ENCODE results near the gene ARFGEF2.

The ARFGEF2 gene

GRCh38 chr20:48878534-48879248, 42.8 kb upstream of the ARFGEF2 start:
- H3K27ac ChIP-seq (ENCODE audit: low read length, poor library complexity, severe bottlenecking) = no peak overlapping the region
- peaks cover 0 to 7% of the 10 kb centered on the region in 2 experiments for H3K27me3 ChIP-seq (ENCODE audit: control insufficient read depth in 1 of 2, insufficient read depth in 1 of 2, low read length in 2 of 2)
- no peaks in the 10 kb centered on the region for H3K9me3 ChIP-seq (ENCODE audit: control insufficient read depth, low read length)
- no peak overlapping the region for H2BK5ac ChIP-seq (ENCODE audit: low read depth, low read length, poor library complexity, severe bottlenecking)
- no peak overlapping the region for H2BK15ac ChIP-seq (ENCODE audit: low read depth, poor library complexity, severe bottlenecking)
- H3K23ac ChIP-seq (ENCODE audit: low read length in 2 of 2) = no peak overlapping the region
- H3K4me2 ChIP-seq (ENCODE audit: low read length, poor library complexity, severe bottlenecking) = no peak overlapping the region
- H2AFZ ChIP-seq (ENCODE audit: low read depth, low read length) = no peak overlapping the region
- H3K4me3 ChIP-seq (ENCODE audit: insufficient read depth in 1 of 2, low read depth in 1 of 2, low read length in 2 of 2) = no peak overlapping the region
- H3K9ac ChIP-seq (ENCODE audit: low read length) = no peak overlapping the region
- no peak overlapping the region for H4K8ac ChIP-seq (ENCODE audit: low read length)
- no peak for DNase-seq
- no peaks in the 10 kb centered on the region for H3K79me1 ChIP-seq (replicated peaks; ENCODE audit: low read length, poor library complexity, severe bottlenecking)
- no peak overlapping the region for H3K14ac ChIP-seq (ENCODE audit: low read length in 2 of 2)
- no peak overlapping the region for H2BK12ac ChIP-seq (ENCODE audit: low read length in 2 of 2)
- H3K4me1 ChIP-seq (ENCODE audit: control insufficient read depth, insufficient read depth, low read depth, low read length) = peaks cover 5% of the 10 kb centered on the region
- no peak overlapping the region for H4K91ac ChIP-seq (ENCODE audit: low read length)
- no peak overlapping the region for H3K4ac ChIP-seq (ENCODE audit: low read depth in 1 of 2, low read length in 2 of 2)
- no peaks in the 10 kb centered on the region for H3K36me3 ChIP-seq (ENCODE audit: control insufficient read depth in 1 of 2, insufficient read depth in 2 of 2, low read depth in 1 of 2, low read length in 2 of 2)
- no peak overlapping the region for H2AK5ac ChIP-seq (ENCODE audit: low read length, severe bottlenecking)
- 93% methylated on average over 9 of the region's 10 CpGs for WGBS
- no peak overlapping the region for H2BK120ac ChIP-seq (ENCODE audit: low read depth, low read length)
- H3K18ac ChIP-seq (ENCODE audit: low read depth in 1 of 2, low read length in 2 of 2) = no peak overlapping the region

- Histone ChIP-seq H2AK5ac (ENCODE audit: low read length, severe bottlenecking) (no peak overlapping the region), H3K27me3 (ENCODE audit: control insufficient read depth in 1 of 2, insufficient read depth in 1 of 2, low read length in 2 of 2) (peaks cover 0 to 7% of the 10 kb centered on the region in 2 experiments), H3K4ac (ENCODE audit: low read depth in 1 of 2, low read length in 2 of 2) (no peak overlapping the region), H2BK15ac (ENCODE audit: low read depth, poor library complexity, severe bottlenecking) (no peak overlapping the region), H3K36me3 (ENCODE audit: control insufficient read depth in 1 of 2, insufficient read depth in 2 of 2, low read depth in 1 of 2, low read length in 2 of 2) (no peaks in the 10 kb centered on the region), H3K18ac (ENCODE audit: low read depth in 1 of 2, low read length in 2 of 2) (no peak overlapping the region), H2AFZ (ENCODE audit: low read depth, low read length) (no peak overlapping the region), H3K4me1 (ENCODE audit: control insufficient read depth, insufficient read depth, low read depth, low read length) (peaks cover 5% of the 10 kb centered on the region), H4K8ac (ENCODE audit: low read length) (no peak overlapping the region), H3K4me3 (ENCODE audit: insufficient read depth in 1 of 2, low read depth in 1 of 2, low read length in 2 of 2) (no peak overlapping the region), H2BK12ac (ENCODE audit: low read length in 2 of 2) (no peak overlapping the region), H3K23ac (ENCODE audit: low read length in 2 of 2) (no peak overlapping the region), H3K14ac (ENCODE audit: low read length in 2 of 2) (no peak overlapping the region), H3K9ac (ENCODE audit: low read length) (no peak overlapping the region), H3K79me1 (replicated peaks; ENCODE audit: low read length, poor library complexity, severe bottlenecking) (no peaks in the 10 kb centered on the region), H2BK120ac (ENCODE audit: low read depth, low read length) (no peak overlapping the region), H3K9me3 (ENCODE audit: control insufficient read depth, low read length) (no peaks in the 10 kb centered on the region), H2BK5ac (ENCODE audit: low read depth, low read length, poor library complexity, severe bottlenecking) (no peak overlapping the region), H3K4me2 (ENCODE audit: low read length, poor library complexity, severe bottlenecking) (no peak overlapping the region), H3K27ac (ENCODE audit: low read length, poor library complexity, severe bottlenecking) (no peak overlapping the region), H4K91ac (ENCODE audit: low read length) (no peak overlapping the region)
- 91% methylated on average over 1 of the region's 1 CpG for WGBS
- no peak for DNase-seq
These were observed 41.8 kb upstream of the ARFGEF2 start for GRCh38 chr20:48879612-48880245.

- Histone ChIP-seq H3K4me1 (ENCODE audit: control insufficient read depth, insufficient read depth, low read depth, low read length) (peaks cover 5% of the 10 kb centered on the region), H2AK5ac (ENCODE audit: low read length, severe bottlenecking) (no peak overlapping the region), H4K8ac (ENCODE audit: low read length) (no peak overlapping the region), H4K91ac (ENCODE audit: low read length) (no peak overlapping the region), H2BK15ac (ENCODE audit: low read depth, poor library complexity, severe bottlenecking) (no peak overlapping the region), H3K27ac (ENCODE audit: low read length, poor library complexity, severe bottlenecking) (no peak overlapping the region), H3K79me1 (replicated peaks; ENCODE audit: low read length, poor library complexity, severe bottlenecking) (no peaks in the 10 kb centered on the region), H3K9me3 (ENCODE audit: control insufficient read depth, low read length) (no peaks in the 10 kb centered on the region), H2AFZ (ENCODE audit: low read depth, low read length) (no peak overlapping the region), H2BK5ac (ENCODE audit: low read depth, low read length, poor library complexity, severe bottlenecking) (no peak overlapping the region), H3K14ac (ENCODE audit: low read length in 2 of 2) (no peak overlapping the region), H3K4ac (ENCODE audit: low read depth in 1 of 2, low read length in 2 of 2) (no peak overlapping the region), H3K4me3 (ENCODE audit: insufficient read depth in 1 of 2, low read depth in 1 of 2, low read length in 2 of 2) (no peak overlapping the region), H3K4me2 (ENCODE audit: low read length, poor library complexity, severe bottlenecking) (no peak overlapping the region), H3K23ac (ENCODE audit: low read length in 2 of 2) (no peak overlapping the region), H2BK120ac (ENCODE audit: low read depth, low read length) (no peak overlapping the region), H3K27me3 (ENCODE audit: control insufficient read depth in 1 of 2, insufficient read depth in 1 of 2, low read length in 2 of 2) (peaks cover 0 to 5% of the 10 kb centered on the region in 2 experiments), H3K9ac (ENCODE audit: low read length) (no peak overlapping the region), H3K18ac (ENCODE audit: low read depth in 1 of 2, low read length in 2 of 2) (no peak overlapping the region), H2BK12ac (ENCODE audit: low read length in 2 of 2) (no peak overlapping the region), H3K36me3 (ENCODE audit: control insufficient read depth in 1 of 2, insufficient read depth in 2 of 2, low read depth in 1 of 2, low read length in 2 of 2) (no peaks in the 10 kb centered on the region)
- DNase-seq = no peak
- WGBS = 88% methylated on average over 3 of the region's 3 CpGs
These were observed 41.2 kb upstream of the ARFGEF2 start for GRCh38 chr20:48880331-48880730.

GRCh38 chr20:48880981-48881657, 40.4 kb upstream of the ARFGEF2 start:
- Histone ChIP-seq H3K4ac (ENCODE audit: low read depth in 1 of 2, low read length in 2 of 2) (no peak overlapping the region), H3K9ac (ENCODE audit: low read length) (no peak overlapping the region), H3K4me1 (ENCODE audit: control insufficient read depth, insufficient read depth, low read depth, low read length) (peaks cover under 1% of the 10 kb centered on the region), H2AK5ac (ENCODE audit: low read length, severe bottlenecking) (no peak overlapping the region), H4K8ac (ENCODE audit: low read length) (no peak overlapping the region), H3K36me3 (ENCODE audit: control insufficient read depth in 1 of 2, insufficient read depth in 2 of 2, low read depth in 1 of 2, low read length in 2 of 2) (no peaks in the 10 kb centered on the region), H2BK5ac (ENCODE audit: low read depth, low read length, poor library complexity, severe bottlenecking) (no peak overlapping the region), H3K9me3 (ENCODE audit: control insufficient read depth, low read length) (no peaks in the 10 kb centered on the region), H3K23ac (ENCODE audit: low read length in 2 of 2) (no peak overlapping the region), H3K27ac (ENCODE audit: low read length, poor library complexity, severe bottlenecking) (no peak overlapping the region), H2BK12ac (ENCODE audit: low read length in 2 of 2) (no peak overlapping the region), H4K91ac (ENCODE audit: low read length) (no peak overlapping the region), H2AFZ (ENCODE audit: low read depth, low read length) (no peak overlapping the region), H2BK15ac (ENCODE audit: low read depth, poor library complexity, severe bottlenecking) (no peak overlapping the region), H3K79me1 (replicated peaks; ENCODE audit: low read length, poor library complexity, severe bottlenecking) (no peaks in the 10 kb centered on the region), H3K27me3 (ENCODE audit: control insufficient read depth in 1 of 2, insufficient read depth in 1 of 2, low read length in 2 of 2) (peaks cover 0 to 7% of the 10 kb centered on the region in 2 experiments), H2BK120ac (ENCODE audit: low read depth, low read length) (no peak overlapping the region), H3K4me3 (ENCODE audit: insufficient read depth in 1 of 2, low read depth in 1 of 2, low read length in 2 of 2) (no peak overlapping the region), H3K14ac (ENCODE audit: low read length in 2 of 2) (no peak overlapping the region), H3K4me2 (ENCODE audit: low read length, poor library complexity, severe bottlenecking) (no peak overlapping the region), H3K18ac (ENCODE audit: low read depth in 1 of 2, low read length in 2 of 2) (no peak overlapping the region)
- no peak for DNase-seq
- 80% methylated on average over 6 of the region's 7 CpGs for WGBS
